ENCODE measurements around the gene AGBL1.

- TF ChIP-seq, protein P1, sequence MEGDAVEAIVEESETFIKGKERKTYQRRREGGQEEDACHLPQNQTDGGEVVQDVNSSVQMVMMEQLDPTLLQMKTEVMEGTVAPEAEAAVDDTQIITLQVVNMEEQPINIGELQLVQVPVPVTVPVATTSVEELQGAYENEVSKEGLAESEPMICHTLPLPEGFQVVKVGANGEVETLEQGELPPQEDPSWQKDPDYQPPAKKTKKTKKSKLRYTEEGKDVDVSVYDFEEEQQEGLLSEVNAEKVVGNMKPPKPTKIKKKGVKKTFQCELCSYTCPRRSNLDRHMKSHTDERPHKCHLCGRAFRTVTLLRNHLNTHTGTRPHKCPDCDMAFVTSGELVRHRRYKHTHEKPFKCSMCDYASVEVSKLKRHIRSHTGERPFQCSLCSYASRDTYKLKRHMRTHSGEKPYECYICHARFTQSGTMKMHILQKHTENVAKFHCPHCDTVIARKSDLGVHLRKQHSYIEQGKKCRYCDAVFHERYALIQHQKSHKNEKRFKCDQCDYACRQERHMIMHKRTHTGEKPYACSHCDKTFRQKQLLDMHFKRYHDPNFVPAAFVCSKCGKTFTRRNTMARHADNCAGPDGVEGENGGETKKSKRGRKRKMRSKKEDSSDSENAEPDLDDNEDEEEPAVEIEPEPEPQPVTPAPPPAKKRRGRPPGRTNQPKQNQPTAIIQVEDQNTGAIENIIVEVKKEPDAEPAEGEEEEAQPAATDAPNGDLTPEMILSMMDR (IDR thresholded peaks at IDR 0.05; ENCODE audit: insufficient read depth, low read length, poor library complexity, severe bottlenecking) = no peak
- no peak for TF ChIP-seq EZH2phosphoT487 (conservative IDR thresholded peaks at IDR 0.05; ENCODE audit: low read length)
These were observed 57.2 kb downstream of the AGBL1 start for GRCh38 chr15:86136861-86137260.

Data from SU-DHL-6 (cell line).